Parathyroid adenoma (tissue), 2 donors: ENCODE data around the gene DOCK7.

Experiments
- H2AFZ ChIP-seq: fragments of 300-600 bp; sonication (generic); one replicate; pipeline ENCODE4 v1.7.0; 2017; ENCODE audit warnings: antibody characterized with exemption, mild to moderate bottlenecking
- H3K27ac ChIP-seq: fragments of 300-600 bp; sonication (generic); one replicate; pipeline ENCODE4 v1.7.0; 2017
- H3K27me3 ChIP-seq: fragments of 300-600 bp; sonication (generic); one replicate; pipeline ENCODE4 v1.7.0; 2017; ENCODE audit warnings: low read length; ENCODE audit not compliant: control insufficient read depth, insufficient read depth
- H3K36me3 ChIP-seq: fragments of 300-600 bp; sonication (generic); one replicate; pipeline ENCODE4 v1.7.0; 2017; ENCODE audit warnings: low read length; ENCODE audit not compliant: control insufficient read depth, insufficient read depth
- H3K4me1 ChIP-seq: fragments of 300-600 bp; sonication (generic); one replicate; pipeline ENCODE4 v1.7.0; 2017; ENCODE audit warnings: control low read depth
- H3K4me2 ChIP-seq: fragments of 300-600 bp; sonication (generic); one replicate; pipeline ENCODE4 v1.7.0; 2017; ENCODE audit warnings: low read length
- H3K4me3 ChIP-seq: fragments of 300-600 bp; sonication (generic); one replicate; pipeline ENCODE4 v1.7.0; 2017; ENCODE audit warnings: low read depth, low read length
- H3K79me2 ChIP-seq: fragments of 300-600 bp; sonication (generic); one replicate; pipeline ENCODE4 v1.7.0; 2017; ENCODE audit warnings: control low read depth
- H3K9ac ChIP-seq: fragments of 300-600 bp; sonication (generic); one replicate; pipeline ENCODE4 v1.7.0; 2017; ENCODE audit warnings: mild to moderate bottlenecking
- H3K9me3 ChIP-seq: fragments of 300-600 bp; sonication (generic); one replicate; pipeline ENCODE4 v1.7.0; 2017; ENCODE audit warnings: low read length; ENCODE audit not compliant: control insufficient read depth
- CTCF ChIP-seq: fragments of 300-600 bp; sonication (generic); IDR thresholded peaks from one replicate; pipeline ENCODE4 v1.7.0; 2017; ENCODE audit warnings: antibody characterized with exemption, mild to moderate bottlenecking
- donor health status: primary hyperparathyroidism.

Gene DOCK7

GRCh38 chr1:62424411-62424810 lies 263.8 kb downstream of the DOCK7 start:
- no peak overlapping the region for H3K27ac ChIP-seq
- no peaks in the 10 kb centered on the region for H3K9me3 ChIP-seq
- H3K4me1 ChIP-seq, result no peaks in the 10 kb centered on the region
- no peak overlapping the region for H3K9ac ChIP-seq
- no peaks in the 10 kb centered on the region for H3K79me2 ChIP-seq
- TF ChIP-seq CTCF, result no peak
- H3K27me3 ChIP-seq, result no peaks in the 10 kb centered on the region
- no peaks in the 10 kb centered on the region for H3K36me3 ChIP-seq
- H3K4me3 ChIP-seq, result no peak overlapping the region
- no peak overlapping the region for H3K4me2 ChIP-seq
- H2AFZ ChIP-seq, result no peak overlapping the region

GRCh38 chr1:62423580-62424242 lies 264.5 kb downstream of the DOCK7 start:
- Histone ChIP-seq H3K36me3 (no peaks in the 10 kb centered on the region), H3K27ac (no peak overlapping the region)
- no peak for TF ChIP-seq CTCF

GRCh38 chr1:62420214-62420613 lies 268.0 kb downstream of the DOCK7 start:
- Histone ChIP-seq H3K79me2 (no peaks in the 10 kb centered on the region), H3K9ac (no peak overlapping the region), H2AFZ (no peak overlapping the region), H3K27ac (no peak overlapping the region), H3K9me3 (no peaks in the 10 kb centered on the region), H3K4me3 (no peak overlapping the region), H3K36me3 (no peaks in the 10 kb centered on the region), H3K4me2 (no peak overlapping the region), H3K27me3 (no peaks in the 10 kb centered on the region), H3K4me1 (no peaks in the 10 kb centered on the region)
- TF ChIP-seq CTCF, result no peak

More at GRCh38 chr1:62423580-62424242, 264.5 kb downstream of the DOCK7 start:
- H3K27me3 ChIP-seq, result no peaks in the 10 kb centered on the region
- H3K4me3 ChIP-seq, result no peak overlapping the region
- no peaks in the 10 kb centered on the region for H3K9me3 ChIP-seq
- H2AFZ ChIP-seq, result no peak overlapping the region
- no peak overlapping the region for H3K9ac ChIP-seq
- no peaks in the 10 kb centered on the region for H3K79me2 ChIP-seq
- no peaks in the 10 kb centered on the region for H3K4me1 ChIP-seq
- no peak overlapping the region for H3K4me2 ChIP-seq

- Histone ChIP-seq H3K79me2 (no peaks in the 10 kb centered on the region), H3K27ac (no peak overlapping the region), H3K4me3 (no peak overlapping the region), H3K27me3 (no peaks in the 10 kb centered on the region), H3K4me1 (no peaks in the 10 kb centered on the region), H3K36me3 (no peaks in the 10 kb centered on the region), H3K9me3 (no peaks in the 10 kb centered on the region), H2AFZ (no peak overlapping the region), H3K4me2 (no peak overlapping the region), H3K9ac (no peak overlapping the region)
- TF ChIP-seq CTCF, result no peak
These were observed 270.7 kb downstream of the DOCK7 start for GRCh38 chr1:62417351-62417999.

GRCh38 chr1:62415687-62416086 lies 272.5 kb downstream of the DOCK7 start:
- H3K4me2 ChIP-seq, result no peak overlapping the region
- no peak overlapping the region for H3K27ac ChIP-seq
- no peaks in the 10 kb centered on the region for H3K27me3 ChIP-seq
- H3K4me3 ChIP-seq, result no peak overlapping the region
- H3K9me3 ChIP-seq, result no peaks in the 10 kb centered on the region
- H3K36me3 ChIP-seq, result no peaks in the 10 kb centered on the region
- no peaks in the 10 kb centered on the region for H3K79me2 ChIP-seq
- TF ChIP-seq CTCF, result no peak
- no peak overlapping the region for H3K9ac ChIP-seq
- no peaks in the 10 kb centered on the region for H3K4me1 ChIP-seq
- no peak overlapping the region for H2AFZ ChIP-seq
